Uterus (tissue), 4 donors: ENCODE data around the gene FXYD2. TPM values are rescaled to one million over a fixed set of nuclear protein-coding genes. Genes with fewer than 3 reads are reported as not detected.

Source experiments
- DNase-seq, 2 donors: peaks; one replicate each; pipeline ENCODE4 v3.0.0-alpha.2; 2019 to 2020
- H3K27ac ChIP-seq, 2 donors: fragments of 200-600 bp; sonication (generic); 1 replicate in 1 of 2; 2 replicates in 1 of 2; pipeline ENCODE4 v1.5.1; 2016 to 2018
- H3K27me3 ChIP-seq, 2 donors: fragments of 200-600 bp; sonication (generic); one replicate each; pipeline ENCODE4 v1.5.1; 2018 to 2019; ENCODE audit warnings: control low read depth in 1 of 2
- H3K36me3 ChIP-seq, 2 donors: fragments of 200-600 bp; sonication (generic); one replicate each; pipeline ENCODE4 v1.5.1; 2019; ENCODE audit warnings: control low read depth in 1 of 2
- H3K4me1 ChIP-seq, 2 donors: fragments of 200-600 bp; sonication (generic); one replicate each; pipeline ENCODE4 v1.5.1; 2018 to 2019; ENCODE audit warnings: control low read depth in 1 of 2
- H3K4me3 ChIP-seq, 2 donors: fragments of 200-600 bp; sonication (generic); 1 replicate in 1 of 2; 2 replicates in 1 of 2; pipeline ENCODE4 v1.5.1; 2018 to 2019; ENCODE audit warnings: mild to moderate bottlenecking in 1 of 2
- H3K9me3 ChIP-seq, 2 donors: fragments of 200-600 bp; sonication (generic); one replicate each; pipeline ENCODE4 v1.5.1; 2019; ENCODE audit warnings: control low read depth in 1 of 2
- CTCF ChIP-seq, 4 experiments: fragments of 200-600 bp in 2 of 4; fragments of 450-650 bp in 2 of 4; sonication (generic) in 2 of 4; IDR thresholded peaks; one replicate each; pipeline ENCODE4 v1.5.1; 2016 to 2019; ENCODE audit warnings: antibody characterized with exemption in 4 of 4, mild to moderate bottlenecking in 2 of 4, moderate library complexity in 1 of 4
- POLR2A ChIP-seq, 2 donors: fragments of 450-650 bp; IDR thresholded peaks; one replicate each; pipeline ENCODE4 v1.6.1; 2016; ENCODE audit warnings: antibody characterized with exemption in 2 of 2, mild to moderate bottlenecking in 1 of 2, moderate library complexity in 1 of 2
- intact Hi-C: fragments of 100-400 bp; cut with DNase I; formaldehyde crosslinking; loops from one replicate; pipeline ENCODE4 v1.15.1; 2023; ENCODE audit warnings: low total_unique reads
- total RNA-seq, 4 donors: library from RNA; depleted of rRNA in 3 of 4; stranded (reverse); fragments of >200 nt in 3 of 4; gene quantifications; one replicate each; pipeline versions ENCODE4 v1.1.0 to v1.2.4, GENCODE V29; 2014 to 2023
- donor health status: DM: yes; HTN: yes; CAD: no.

FXYD2 gene
- total RNA-seq, 4 donors from 2014 or later: 2.1 to 36.4 (median 6.2) TPM

- Histone ChIP-seq H3K36me3 (no peaks in the 10 kb centered on the region), H3K4me1 (peaks cover 0 to 17% of the 10 kb centered on the region in 2 donors), H3K4me3 (no peak overlapping the region), H3K9me3 (peaks cover 0 to 6% of the 10 kb centered on the region in 2 donors), H3K27ac (peak overlapping the region; percentile 65 to 79), H3K27me3 (no peaks in the 10 kb centered on the region)
- DNase-seq: peak; percentile 11
- intact Hi-C loops: no loop called here
- TF ChIP-seq CTCF (IDR thresholded peaks at IDR 0.05) (no peak), POLR2A (IDR thresholded peaks at IDR 0.05) (no peak)
These were observed 30.8 kb upstream of the FXYD2 start for GRCh38 chr11:117855186-117855845.

GRCh38 chr11:117852309-117852708 is 27.8 kb upstream of the FXYD2 start:
- no peak for TF ChIP-seq POLR2A (IDR thresholded peaks at IDR 0.05)
- TF ChIP-seq CTCF (IDR thresholded peaks at IDR 0.05): no peak
- H3K27me3 ChIP-seq: no peaks in the 10 kb centered on the region
- H3K9me3 ChIP-seq: peaks cover 0 to 6% of the 10 kb centered on the region in 2 donors
- peak overlapping the region; percentile 65 to 72 for H3K27ac ChIP-seq
- H3K36me3 ChIP-seq: no peaks in the 10 kb centered on the region
- H3K4me1 ChIP-seq: peaks cover 0 to 9% of the 10 kb centered on the region in 2 donors
- no peak for DNase-seq
- intact Hi-C loops: no loop called here
- no peak overlapping the region for H3K4me3 ChIP-seq

- peak; percentile 61 to 65 for DNase-seq
- no peak for TF ChIP-seq POLR2A (IDR thresholded peaks at IDR 0.05)
- TF ChIP-seq CTCF (IDR thresholded peaks at IDR 0.05): no peak
- Histone ChIP-seq H3K4me3 (no peak overlapping the region), H3K27ac (peak overlapping the region; percentile 65 to 72), H3K36me3 (no peaks in the 10 kb centered on the region), H3K27me3 (no peaks in the 10 kb centered on the region), H3K4me1 (peaks cover 0 to 9% of the 10 kb centered on the region in 2 donors), H3K9me3 (peaks cover 0 to 6% of the 10 kb centered on the region in 2 donors)
- intact Hi-C loops: no loop called here
These were observed 27.3 kb upstream of the FXYD2 start for GRCh38 chr11:117851852-117852251.

GRCh38 chr11:117851106-117851505 is 26.6 kb upstream of the FXYD2 start:
- peaks cover 0 to 9% of the 10 kb centered on the region in 2 donors for H3K4me1 ChIP-seq
- H3K4me3 ChIP-seq: no peak overlapping the region
- DNase-seq: peak; percentile 65 to 68
- H3K9me3 ChIP-seq: peaks cover 0 to 6% of the 10 kb centered on the region in 2 donors
- H3K27me3 ChIP-seq: no peaks in the 10 kb centered on the region
- peak overlapping the region; percentile 65 to 72 for H3K27ac ChIP-seq
- TF ChIP-seq CTCF (IDR thresholded peaks at IDR 0.05): no peak
- TF ChIP-seq POLR2A (IDR thresholded peaks at IDR 0.05): no peak
- intact Hi-C loops: no loop called here
- no peaks in the 10 kb centered on the region for H3K36me3 ChIP-seq

GRCh38 chr11:117849781-117850414 is 25.4 kb upstream of the FXYD2 start:
- intact Hi-C loops: no loop called here
- DNase-seq: no peak
- TF ChIP-seq POLR2A (IDR thresholded peaks at IDR 0.05): no peak
- Histone ChIP-seq H3K27ac (peak overlapping the region; percentile 65 to 72), H3K36me3 (no peaks in the 10 kb centered on the region), H3K4me1 (peaks cover 0 to 9% of the 10 kb centered on the region in 2 donors), H3K27me3 (no peaks in the 10 kb centered on the region), H3K4me3 (no peak overlapping the region), H3K9me3 (peaks cover 0 to 6% of the 10 kb centered on the region in 2 donors)
